ENCODE measurements around the gene SRGAP1.

SRGAP1 gene

DNA sequence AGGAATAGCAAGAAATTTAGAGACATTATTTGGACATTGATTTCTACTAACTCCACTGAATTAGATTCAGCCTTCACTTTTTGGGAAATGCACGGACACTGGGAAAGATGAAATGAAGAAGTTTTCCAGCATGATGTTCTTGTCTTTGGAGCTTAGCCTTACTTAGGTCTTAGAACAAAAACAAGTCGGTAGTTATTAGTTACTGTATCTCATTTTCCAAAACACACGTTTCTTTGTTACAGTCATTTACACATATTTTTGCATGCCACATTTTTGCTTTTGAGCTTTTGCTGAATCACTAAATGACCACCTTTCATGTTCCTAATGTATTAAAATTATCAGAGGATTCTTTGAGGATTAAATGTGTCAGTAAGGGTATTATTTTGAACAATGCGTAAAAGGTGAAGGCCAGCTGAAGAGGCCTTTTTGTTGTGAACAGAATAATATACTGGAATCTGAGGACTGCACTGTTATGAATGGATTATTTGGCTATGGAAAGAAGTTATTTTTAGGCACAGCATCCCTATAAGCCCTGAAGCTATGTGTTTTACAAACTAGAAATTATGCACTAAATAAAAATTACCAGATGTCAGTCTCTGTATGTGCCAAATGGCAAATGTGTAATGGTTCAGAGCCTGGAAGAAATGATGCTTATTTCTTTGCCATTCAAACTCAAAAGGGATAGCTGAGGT is 138.2 kb downstream of the SRGAP1 start:
- TF ChIP-seq CTCF (IDR thresholded peaks at IDR 0.05; ENCODE audit: control insufficient read depth, insufficient read depth, low read depth, low read length, missing control alignments): no peak
- DNase-seq (ENCODE audit: low read depth): no peak
- H3K4me3 ChIP-seq (ENCODE audit: control insufficient read depth, low read depth, low read length): no peak overlapping the region

DNA sequence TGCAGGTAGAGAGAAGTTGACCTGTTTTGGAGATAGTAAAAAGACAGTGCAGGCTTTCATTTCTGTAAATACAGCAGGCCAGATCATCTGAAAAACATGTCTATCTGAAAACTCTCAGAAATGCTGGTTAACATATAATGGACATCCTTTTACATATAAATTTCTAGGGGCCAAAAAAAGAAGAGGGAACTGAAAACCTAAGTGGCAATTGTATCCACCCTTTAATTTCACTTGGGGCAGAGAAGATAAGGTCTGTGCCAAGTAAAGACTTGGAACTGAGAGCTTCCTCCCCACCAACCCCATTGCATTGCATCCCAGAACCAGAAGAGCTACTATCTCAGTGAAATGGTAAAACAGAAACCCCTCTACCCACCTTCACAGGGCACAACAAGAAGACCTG is 141.0 kb downstream of the SRGAP1 start:
- TF ChIP-seq CTCF (IDR thresholded peaks at IDR 0.05; ENCODE audit: control insufficient read depth, insufficient read depth, low read depth, low read length, missing control alignments): no peak
- no peak for DNase-seq (ENCODE audit: low read depth)
- H3K4me3 ChIP-seq (ENCODE audit: control insufficient read depth, low read depth, low read length): no peak overlapping the region

GRCh38 chr12:63985945-63986344 is 141.4 kb downstream of the SRGAP1 start:
- no peak overlapping the region for H3K4me3 ChIP-seq (ENCODE audit: control insufficient read depth, low read depth, low read length)
- no peak for TF ChIP-seq CTCF (IDR thresholded peaks at IDR 0.05; ENCODE audit: control insufficient read depth, insufficient read depth, low read depth, low read length, missing control alignments)
- DNase-seq (ENCODE audit: low read depth): no peak

GRCh38 chr12:63989301-63989845 is 144.9 kb downstream of the SRGAP1 start:
- no peak for DNase-seq (ENCODE audit: low read depth)
- no peak for TF ChIP-seq CTCF (IDR thresholded peaks at IDR 0.05; ENCODE audit: control insufficient read depth, insufficient read depth, low read depth, low read length, missing control alignments)
- no peak overlapping the region for H3K4me3 ChIP-seq (ENCODE audit: control insufficient read depth, low read depth, low read length)

DNA sequence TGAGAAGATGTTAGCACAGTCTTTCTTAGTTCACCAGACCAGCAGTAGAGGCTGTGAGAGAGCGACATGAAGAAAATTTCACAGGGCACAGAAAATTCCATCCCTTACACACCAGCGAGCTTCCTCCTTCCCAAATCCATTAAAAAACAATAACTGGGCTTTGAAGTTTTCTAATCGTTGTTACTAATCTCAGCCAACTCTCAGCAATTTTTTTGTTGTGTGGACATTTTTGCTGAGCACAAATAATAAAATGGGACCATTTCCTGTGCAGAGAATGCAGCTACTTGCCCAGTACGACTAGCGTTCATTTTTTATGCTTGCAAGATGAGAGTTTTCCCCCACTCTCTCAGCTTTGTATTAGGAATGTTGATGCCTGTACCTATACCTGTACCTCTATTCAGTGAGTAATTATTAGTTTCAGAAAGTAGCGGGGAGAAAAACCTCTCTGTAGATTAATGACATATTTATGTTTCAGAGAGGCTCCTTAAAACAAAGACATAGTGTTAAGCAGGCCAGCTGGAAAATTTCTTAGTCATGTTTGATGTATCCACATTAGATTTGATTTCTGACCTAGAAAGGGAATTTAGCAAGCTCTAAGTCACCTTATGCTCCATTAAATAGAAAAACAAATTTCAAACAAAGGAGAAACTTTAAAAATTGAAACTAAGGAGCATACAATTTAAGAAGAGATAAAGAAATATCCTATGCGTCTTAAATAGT is 146.5 kb downstream of the SRGAP1 start:
- no peak for TF ChIP-seq CTCF (IDR thresholded peaks at IDR 0.05; ENCODE audit: control insufficient read depth, insufficient read depth, low read depth, low read length, missing control alignments)
- no peak overlapping the region for H3K4me3 ChIP-seq (ENCODE audit: control insufficient read depth, low read depth, low read length)
- no peak for DNase-seq (ENCODE audit: low read depth)

- H3K4me3 ChIP-seq (ENCODE audit: control insufficient read depth, low read depth, low read length): no peak overlapping the region
- TF ChIP-seq CTCF (IDR thresholded peaks at IDR 0.05; ENCODE audit: control insufficient read depth, insufficient read depth, low read depth, low read length, missing control alignments): no peak
- DNase-seq (ENCODE audit: low read depth): no peak
Measured at GRCh38 chr12:63994704-63995103, 150.2 kb downstream of the SRGAP1 start.
